Endothelial cell of umbilical vein (primary cell): ENCODE measurements around the gene KRR1. TPM values are rescaled to one million over a fixed set of nuclear protein-coding genes. Genes with fewer than 3 reads are reported as not detected.

Source experiments
- BruUV-seq: library from RNA; stranded (reverse); fragments of 400-500 nt; replicated peaks from 2 replicates; lab custom pipeline; 2021; lab: Mats Ljungman, UMichigan
- CTCF ChIA-PET: fragments of 300-600, 350-600 bp; sonication (Branson Sonifier 250); formaldehyde crosslinking; loops from one replicate; lab custom pipeline; 2021; ENCODE audit warnings: antibody characterized with exemption, inconsistent platforms; lab: Charles Lee
- POLR2A ChIA-PET: fragments of 300-600, 350-600 bp; sonication (Branson Sonifier 250); formaldehyde crosslinking; loops from one replicate; lab custom pipeline; 2021; ENCODE audit warnings: antibody characterized with exemption, inconsistent platforms; lab: Charles Lee
- DNase-seq: peaks from one replicate; pipeline ENCODE4 v3.0.0-alpha.2; 2011; ENCODE audit warnings: low read depth, low spot score
- FAIRE-seq: peaks from 2 replicates; lab custom pipeline; 2011; peaks lifted over from hg19 to GRCh38; lab: Jason Lieb, UNC
- H2AFZ ChIP-seq: 2 replicates; pipeline ENCODE4 v1.6.0; 2012; ENCODE audit warnings: low read depth, low read length, control low read depth, inconsistent platforms
- H3K27ac ChIP-seq: 2 replicates; pipeline ENCODE4 v1.5.1; 2011; ENCODE audit warnings: low read depth, mild to moderate bottlenecking, control low read depth, low read length, moderate library complexity; ENCODE audit not compliant: insufficient read depth
- H3K27me3 ChIP-seq, 2 experiments: 2 replicates each; pipeline versions ENCODE4 v1.6.0 to v1.6.1; 2011; ENCODE audit warnings: low read length in 2 of 2, mixed read lengths in 1 of 2; ENCODE audit not compliant: control insufficient read depth in 2 of 2, insufficient read depth in 2 of 2
- H3K36me3 ChIP-seq, 2 experiments: 2 replicates in 1 of 2; 3 replicates in 1 of 2; pipeline ENCODE4 v1.5.1; 2011; ENCODE audit warnings: low read length in 2 of 2, mild to moderate bottlenecking in 1 of 2, moderate library complexity in 1 of 2; ENCODE audit not compliant: control insufficient read depth in 2 of 2, insufficient read depth in 2 of 2; ENCODE audit errors: extremely low read depth in 1 of 2
- H3K4me1 ChIP-seq: 3 replicates; pipeline ENCODE4 v1.5.1; 2011; ENCODE audit warnings: mild to moderate bottlenecking, low read length; ENCODE audit not compliant: control insufficient read depth, insufficient read depth; ENCODE audit errors: extremely low read depth
- H3K4me2 ChIP-seq: 2 replicates; pipeline ENCODE4 v1.6.1; 2011; ENCODE audit warnings: low read length, control low read depth, mixed read lengths; ENCODE audit not compliant: insufficient read depth
- H3K4me3 ChIP-seq, 3 experiments: fragments of 200-600 bp in 1 of 3; sonication (generic), shearing (Covaris generic) in 1 of 3; replicated peaks in 1 of 3; 2 replicates each; pipeline ENCODE4 v1.5.1; 2011 to 2016; ENCODE audit warnings: control low read depth in 3 of 3, low read length in 3 of 3, mild to moderate bottlenecking in 2 of 3, inconsistent platforms in 1 of 3, low read depth in 1 of 3, moderate library complexity in 1 of 3; ENCODE audit not compliant: insufficient read depth in 1 of 3
- H3K79me2 ChIP-seq: 2 replicates; pipeline ENCODE4 v1.6.0; 2012; ENCODE audit warnings: low read length, inconsistent platforms; ENCODE audit not compliant: control insufficient read depth, insufficient read depth
- H3K9ac ChIP-seq: replicated peaks from 2 replicates; pipeline ENCODE3; 2011; ENCODE audit warnings: low read length, control low read depth; ENCODE audit not compliant: insufficient read depth; ENCODE audit errors: extremely low read depth
- H3K9me1 ChIP-seq: replicated peaks from 3 replicates; pipeline ENCODE4 v1.6.0; 2011; ENCODE audit warnings: mild to moderate bottlenecking, low read length; ENCODE audit not compliant: control insufficient read depth, insufficient read depth; ENCODE audit errors: extremely low read depth
- H3K9me3 ChIP-seq: replicated peaks from 2 replicates; pipeline ENCODE4 v1.5.1; 2012; ENCODE audit warnings: low read length, inconsistent platforms; ENCODE audit not compliant: control insufficient read depth, insufficient read depth
- H4K20me1 ChIP-seq: replicated peaks from 2 replicates; pipeline ENCODE3; 2011; ENCODE audit warnings: mild to moderate bottlenecking, low read length; ENCODE audit not compliant: control insufficient read depth, insufficient read depth; ENCODE audit errors: extremely low read depth
- GATA2 ChIP-seq: IDR thresholded peaks from 2 replicates; pipeline ENCODE4 v1.7.0; 2011; ENCODE audit warnings: low read depth, mild to moderate bottlenecking, moderate library complexity, mixed read lengths, low read length; ENCODE audit not compliant: insufficient read length, insufficient read depth
- dilution Hi-C: fragments of 300-500 bp; cut with MboI; formaldehyde crosslinking; loops from one replicate; pipeline ENCODE4 v1.15.0; 2019; ENCODE audit warnings: low sequenced_read_pairs; ENCODE audit not compliant: extremely low pct_ligation_motif_present
- intact Hi-C: fragments of 100-400 bp; cut with micrococcal nuclease; formaldehyde crosslinking; loops from one replicate; pipeline ENCODE4 v1.10.0; 2022
- polyA plus RNA-seq, 4 experiments: library from polyadenylated mRNA; depleted of rRNA in 3 of 4; stranded (reverse) in 3 of 4; unstranded in 1 of 4; fragments of >200 nt; gene quantifications; 2 replicates each; pipeline versions ENCODE4 v1.2.1 to v1.2.3, GENCODE V29; 2011 to 2012; ENCODE audit warnings: missing spikeins in 1 of 4
- total RNA-seq: library from RNA; stranded (reverse); gene quantifications from 2 replicates; pipeline ENCODE4 v1.2.3, GENCODE V29; 2021
- TF ChIP-seq, protein P1 (sequence below), 2 donors: IDR thresholded peaks; 1 replicate in 1 of 2; 2 replicates in 1 of 2; pipeline ENCODE4 v1.5.1; 2011; ENCODE audit warnings: low read length in 2 of 2, mild to moderate bottlenecking in 2 of 2, moderate library complexity in 2 of 2, control low read depth in 1 of 2, inconsistent platforms in 1 of 2, low read depth in 1 of 2; ENCODE audit not compliant: insufficient read depth in 1 of 2; ENCODE audit errors: extremely low read depth in 1 of 2

KRR1 gene
- total and polyA plus RNA-seq, 2 donors (not counting 3 experiments of a cell fraction or from before 2014, with no cell fraction given) = 5.9 to 49.3 TPM

DNA sequence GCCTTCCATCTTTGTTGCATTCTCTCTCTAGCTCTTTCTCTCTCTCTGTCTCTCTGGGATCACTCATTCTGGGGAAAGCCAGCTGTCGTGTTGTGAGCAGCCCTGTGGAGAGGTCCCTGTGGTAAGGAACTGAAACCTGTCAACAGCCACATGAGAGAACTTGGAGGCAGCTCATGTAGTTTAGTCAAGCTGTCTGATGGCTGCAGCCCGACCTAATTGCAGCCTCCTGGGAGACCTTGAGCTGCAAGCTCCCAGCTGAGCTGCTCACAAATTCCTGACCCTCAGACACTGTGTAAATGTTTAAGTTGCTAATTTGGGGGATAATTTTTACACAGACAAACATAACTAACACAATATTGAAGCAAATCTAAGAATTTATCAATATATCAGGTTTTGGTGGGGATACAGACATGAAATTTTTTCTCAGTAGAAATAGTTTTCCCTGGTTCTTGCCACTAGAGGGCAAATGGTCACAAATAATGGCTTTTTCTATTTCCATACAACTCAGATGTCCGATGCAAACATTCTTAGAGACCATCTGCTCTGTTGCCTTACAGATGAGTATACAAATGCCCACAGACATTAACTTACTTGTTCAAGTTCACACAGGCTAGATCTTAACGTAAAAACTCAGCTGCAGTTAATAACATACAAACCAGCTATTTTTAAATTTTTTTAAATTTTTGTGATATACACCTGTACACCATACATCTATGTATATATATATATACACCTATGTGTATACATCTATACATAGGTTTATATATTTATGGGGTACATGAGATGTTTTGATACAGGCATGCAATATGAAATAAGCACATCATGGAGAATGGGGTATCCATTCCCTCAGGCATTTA lies 15.5 kb upstream of the KRR1 start:
- intact Hi-C loops = loop anchor here (1.0 to 10.0 kb wide), 11 partner anchors 180 to 930 kb away; partner anchors contain the start of genes BBS10 and PHLDA1
- no peaks in the 10 kb centered on the region for H4K20me1 ChIP-seq
- dilution Hi-C loops = no loop called here
- no peaks in the 10 kb centered on the region for H3K9me1 ChIP-seq
- H2AFZ ChIP-seq = no peak overlapping the region
- no peaks in the 10 kb centered on the region for H3K4me1 ChIP-seq
- H3K27ac ChIP-seq = no peak overlapping the region
- BruUV-seq = no TSS peak
- H3K9me3 ChIP-seq = no peaks in the 10 kb centered on the region
- H3K36me3 ChIP-seq = no peaks in the 10 kb centered on the region
- H3K4me2 ChIP-seq = no peak overlapping the region
- H3K79me2 ChIP-seq = no peaks in the 10 kb centered on the region
- peak; percentile 64 for FAIRE-seq
- TF ChIP-seq GATA2 = no peak
- TF ChIP-seq, protein P1, sequence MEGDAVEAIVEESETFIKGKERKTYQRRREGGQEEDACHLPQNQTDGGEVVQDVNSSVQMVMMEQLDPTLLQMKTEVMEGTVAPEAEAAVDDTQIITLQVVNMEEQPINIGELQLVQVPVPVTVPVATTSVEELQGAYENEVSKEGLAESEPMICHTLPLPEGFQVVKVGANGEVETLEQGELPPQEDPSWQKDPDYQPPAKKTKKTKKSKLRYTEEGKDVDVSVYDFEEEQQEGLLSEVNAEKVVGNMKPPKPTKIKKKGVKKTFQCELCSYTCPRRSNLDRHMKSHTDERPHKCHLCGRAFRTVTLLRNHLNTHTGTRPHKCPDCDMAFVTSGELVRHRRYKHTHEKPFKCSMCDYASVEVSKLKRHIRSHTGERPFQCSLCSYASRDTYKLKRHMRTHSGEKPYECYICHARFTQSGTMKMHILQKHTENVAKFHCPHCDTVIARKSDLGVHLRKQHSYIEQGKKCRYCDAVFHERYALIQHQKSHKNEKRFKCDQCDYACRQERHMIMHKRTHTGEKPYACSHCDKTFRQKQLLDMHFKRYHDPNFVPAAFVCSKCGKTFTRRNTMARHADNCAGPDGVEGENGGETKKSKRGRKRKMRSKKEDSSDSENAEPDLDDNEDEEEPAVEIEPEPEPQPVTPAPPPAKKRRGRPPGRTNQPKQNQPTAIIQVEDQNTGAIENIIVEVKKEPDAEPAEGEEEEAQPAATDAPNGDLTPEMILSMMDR (IDR thresholded peaks at IDR 0.05; ENCODE audit: extremely low read depth in 1 of 2, insufficient read depth in 1 of 2, low read depth in 1 of 2, low read length in 2 of 2) = peak; percentile 38 to 49
- no peak overlapping the region for H3K4me3 ChIP-seq
- ChIA-PET CTCF (interaction anchor here (0.6 to 5.0 kb wide), 24 partner anchors 15 to 1060 kb away, joined by 3 to 95 read pairs (median 6); partner anchors contain the start of genes BBS10, KRR1 and PHLDA1), POLR2A (interaction anchor here (0.6 to 1.2 kb wide), 3 partner anchors 422 to 504 kb away, joined by 3 to 8 read pairs (median 6); partner anchors contain the start of gene PHLDA1)
- peak; percentile 70 for DNase-seq
- H3K9ac ChIP-seq = no peak overlapping the region
- H3K27me3 ChIP-seq = no peaks in the 10 kb centered on the region

GRCh38 chr12:75525263-75525662 lies 13.9 kb upstream of the KRR1 start:
- intact Hi-C loops = loop anchor here (5.0 to 10.0 kb wide), 4 partner anchors 197 to 932 kb away; no protein-coding TSS in a partner anchor
- Histone ChIP-seq H3K79me2 (no peaks in the 10 kb centered on the region), H3K9me1 (no peaks in the 10 kb centered on the region), H3K27ac (no peak overlapping the region), H2AFZ (no peak overlapping the region), H3K27me3 (no peaks in the 10 kb centered on the region), H3K9me3 (no peaks in the 10 kb centered on the region), H4K20me1 (no peaks in the 10 kb centered on the region), H3K4me2 (no peak overlapping the region), H3K9ac (no peak overlapping the region), H3K36me3 (no peaks in the 10 kb centered on the region), H3K4me1 (no peaks in the 10 kb centered on the region), H3K4me3 (no peak overlapping the region)
- POLR2A ChIA-PET = interaction anchor here (1.2 kb wide), 1 partner anchor 506 kb away, joined by 5 read pairs; the partner anchor contains the start of gene PHLDA1
- BruUV-seq = no TSS peak
- DNase-seq = no peak
- CTCF ChIA-PET = interaction anchor here (0.7 to 5.0 kb wide), 25 partner anchors 8 to 1061 kb away, joined by 3 to 95 read pairs (median 3); partner anchors contain the start of genes KRR1 and PHLDA1
- TF ChIP-seq, protein P1 (IDR thresholded peaks at IDR 0.05; ENCODE audit: extremely low read depth in 1 of 2, insufficient read depth in 1 of 2, low read depth in 1 of 2, low read length in 2 of 2) = peak in 1 of 2 donors; percentile 16
- no peak for TF ChIP-seq GATA2
- dilution Hi-C loops = no loop called here
- FAIRE-seq = no peak
